Colonic mucosa (tissue), 4 donors: ENCODE results near the gene LELP1. TPM values are rescaled to one million over a fixed set of nuclear protein-coding genes. Genes with fewer than 3 reads are reported as not detected.

ENCODE experiments used
- DNase-seq: peaks from one replicate; pipeline ENCODE4 v3.0.0-alpha.2; 2020
- H3K27ac ChIP-seq: fragments of 200-600 bp; one replicate; pipeline ENCODE4 v1.8.0; 2021
- H3K27me3 ChIP-seq: fragments of 200-600 bp; one replicate; pipeline ENCODE4 v1.8.0; 2021
- H3K36me3 ChIP-seq: fragments of 200-600 bp; one replicate; pipeline ENCODE4 v1.8.0; 2021
- H3K4me1 ChIP-seq: fragments of 200-600 bp; one replicate; pipeline ENCODE4 v1.8.0; 2021; ENCODE audit warnings: mild to moderate bottlenecking
- H3K4me3 ChIP-seq: fragments of 200-600 bp; one replicate; pipeline ENCODE4 v1.8.0; 2021
- H3K9ac ChIP-seq, 2 donors: one replicate each; pipeline ENCODE4 v1.7.0; 2013; ENCODE audit warnings: control low read depth in 2 of 2, low read depth in 2 of 2, low read length in 2 of 2
- H3K9me3 ChIP-seq: fragments of 200-600 bp; one replicate; pipeline ENCODE4 v1.8.0; 2021
- intact Hi-C: fragments of 100-400 bp; cut with DNase I; formaldehyde crosslinking; loops from one replicate; pipeline ENCODE4 v1.14.1; 2022
- total RNA-seq, 2 donors: library from RNA; stranded (reverse); fragmentation: NEBNext Ultra II Directional in 1 of 2; extraction: Animal tissue kit (Norgen Biotek cat#: 25700) in 1 of 2; gene quantifications; one replicate each; pipeline ENCODE4 v1.2.1, GENCODE V29; 2021
- TF ChIP-seq, protein P1 (sequence below): fragments of 200-600 bp; IDR thresholded peaks from one replicate; pipeline ENCODE4 v1.8.0; 2022; ENCODE audit warnings: antibody characterized with exemption, mild to moderate bottlenecking
- donor health status: healthy.
- donor health status: DM: no; HTN: no; CAD: no.
- donor health status: DM: no; HTN: no; CAD: no.

The LELP1 gene
- total RNA-seq, 2 donors from 2014 or later, result not detected

DNA sequence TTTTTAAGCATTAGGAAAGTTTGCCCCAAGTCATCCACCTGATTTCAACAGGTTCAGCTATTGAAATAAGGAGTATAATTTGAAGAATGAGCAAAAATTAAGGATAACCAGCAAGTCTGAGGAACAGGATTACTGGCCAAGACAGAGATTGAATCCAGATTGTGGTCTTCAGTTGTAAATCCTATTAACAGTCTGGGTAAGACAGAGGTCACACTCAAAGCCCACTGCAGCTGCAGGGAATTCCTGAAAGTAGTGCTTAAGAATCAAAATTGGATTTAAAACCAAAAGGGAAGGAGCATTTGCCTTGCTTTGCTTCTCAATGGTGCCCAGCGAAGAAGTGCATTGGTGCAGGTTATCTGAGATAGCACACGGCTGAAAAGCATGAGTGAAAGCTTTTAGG, 49.8 kb downstream of the LELP1 start:
- H3K9ac ChIP-seq, result no peak overlapping the region
- no peaks in the 10 kb centered on the region for H3K36me3 ChIP-seq
- no peaks in the 10 kb centered on the region for H3K4me1 ChIP-seq
- no peaks in the 10 kb centered on the region for H3K27me3 ChIP-seq
- DNase-seq, result no peak
- H3K27ac ChIP-seq, result no peak overlapping the region
- H3K4me3 ChIP-seq, result no peak overlapping the region
- no peaks in the 10 kb centered on the region for H3K9me3 ChIP-seq
- intact Hi-C loops, result no loop called here
- TF ChIP-seq, protein P1, sequence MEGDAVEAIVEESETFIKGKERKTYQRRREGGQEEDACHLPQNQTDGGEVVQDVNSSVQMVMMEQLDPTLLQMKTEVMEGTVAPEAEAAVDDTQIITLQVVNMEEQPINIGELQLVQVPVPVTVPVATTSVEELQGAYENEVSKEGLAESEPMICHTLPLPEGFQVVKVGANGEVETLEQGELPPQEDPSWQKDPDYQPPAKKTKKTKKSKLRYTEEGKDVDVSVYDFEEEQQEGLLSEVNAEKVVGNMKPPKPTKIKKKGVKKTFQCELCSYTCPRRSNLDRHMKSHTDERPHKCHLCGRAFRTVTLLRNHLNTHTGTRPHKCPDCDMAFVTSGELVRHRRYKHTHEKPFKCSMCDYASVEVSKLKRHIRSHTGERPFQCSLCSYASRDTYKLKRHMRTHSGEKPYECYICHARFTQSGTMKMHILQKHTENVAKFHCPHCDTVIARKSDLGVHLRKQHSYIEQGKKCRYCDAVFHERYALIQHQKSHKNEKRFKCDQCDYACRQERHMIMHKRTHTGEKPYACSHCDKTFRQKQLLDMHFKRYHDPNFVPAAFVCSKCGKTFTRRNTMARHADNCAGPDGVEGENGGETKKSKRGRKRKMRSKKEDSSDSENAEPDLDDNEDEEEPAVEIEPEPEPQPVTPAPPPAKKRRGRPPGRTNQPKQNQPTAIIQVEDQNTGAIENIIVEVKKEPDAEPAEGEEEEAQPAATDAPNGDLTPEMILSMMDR, result no peak

DNA sequence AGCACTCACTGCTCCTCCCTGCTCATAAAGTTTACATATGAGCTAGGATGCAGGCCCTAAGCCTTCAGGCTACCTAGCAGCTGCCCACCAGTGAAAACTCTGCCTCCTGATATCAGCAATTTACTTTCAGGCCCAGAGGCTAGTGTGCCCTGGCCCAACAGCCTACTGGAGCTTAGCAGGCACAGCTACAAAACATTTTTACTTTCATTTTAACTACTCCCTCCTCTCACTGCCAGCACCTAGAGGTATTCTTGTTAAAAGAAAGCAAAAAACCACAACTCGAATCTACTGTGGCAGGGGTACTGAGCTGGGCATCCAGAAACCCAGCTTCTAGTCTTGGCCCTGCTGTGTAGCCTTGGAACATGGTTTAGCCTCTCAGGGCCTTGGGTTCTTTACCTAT, 50.5 kb downstream of the LELP1 start:
- TF ChIP-seq, protein P1, result no peak
- no peak overlapping the region for H3K27ac ChIP-seq
- H3K4me1 ChIP-seq, result no peaks in the 10 kb centered on the region
- no peaks in the 10 kb centered on the region for H3K27me3 ChIP-seq
- no peak overlapping the region for H3K4me3 ChIP-seq
- H3K36me3 ChIP-seq, result no peaks in the 10 kb centered on the region
- intact Hi-C loops, result no loop called here
- H3K9ac ChIP-seq, result no peak overlapping the region
- no peak for DNase-seq
- H3K9me3 ChIP-seq, result no peaks in the 10 kb centered on the region

Other genes starting within 250 kb of the LELP1 start
- not detected for gene SPRR4, start 232.8 kb upstream of the LELP1 start, total RNA-seq
- not detected for gene SPRR1A, start 219.3 kb upstream of the LELP1 start, total RNA-seq
- not detected for gene SPRR3, start 201.7 kb upstream of the LELP1 start, total RNA-seq
- gene SPRR1B, start 172.2 kb upstream of the LELP1 start, total RNA-seq, result not detected
- not detected for gene SPRR2D, start 162.3 kb upstream of the LELP1 start, total RNA-seq
- not detected for gene SPRR2A, start 145.9 kb upstream of the LELP1 start, total RNA-seq
- not detected for gene SPRR2B, start 131.8 kb upstream of the LELP1 start, total RNA-seq
- gene SPRR2E, start 108.9 kb upstream of the LELP1 start, total RNA-seq, result not detected
- gene SPRR2F, start 89.9 kb upstream of the LELP1 start, total RNA-seq, result not detected
- gene SPRR2G, start 52.5 kb upstream of the LELP1 start, total RNA-seq, result not detected
- gene PRR9, start 14.2 kb downstream of the LELP1 start, total RNA-seq, result not detected
- gene LORICRIN, start 56.3 kb downstream of the LELP1 start, total RNA-seq, result not detected
- not detected for gene PGLYRP3, start 109.5 kb downstream of the LELP1 start, total RNA-seq
- gene PGLYRP4, start 145.4 kb downstream of the LELP1 start, total RNA-seq, result not detected
- gene S100A9, start 154.4 kb downstream of the LELP1 start, total RNA-seq, result 10 to 100 TPM; 16.3 to 34.9 TPM
- not detected for gene S100A12, start 172.2 kb downstream of the LELP1 start, total RNA-seq
- gene S100A8, start 187.6 kb downstream of the LELP1 start, total RNA-seq, result 1 to 10 TPM in 1 of 2 donors, under 1 TPM in 1; 0.79 to 6.9 TPM
- gene S100A7A, start 213.1 kb downstream of the LELP1 start, total RNA-seq, result not detected